GM23338 (cell line): Measurements from ENCODE around the gene TEDC2. TPM values are rescaled to one million over a fixed set of nuclear protein-coding genes. Genes with fewer than 3 reads are reported as not detected.

Experiments used
- ATAC-seq: fragments of 200-7000 bp; cut with Tn5 transposase; 3 replicates; pipeline ENCODE4 v1.9.1; 2020
- DNase-seq: peaks from one replicate; pipeline ENCODE4 v3.0.0-alpha.2; 2015; ENCODE audit warnings: low spot score
- H2AFZ ChIP-seq: fragments of 200-600 bp; sonication (generic); 2 replicates; pipeline ENCODE4 v1.8.0; 2016; ENCODE audit warnings: antibody characterized with exemption, mild to moderate bottlenecking, moderate library complexity
- H3F3A ChIP-seq: fragments of 200-600 bp; sonication (generic); replicated peaks from 2 replicates; pipeline ENCODE4 v1.8.0; 2017; ENCODE audit warnings: antibody characterized with exemption, mixed run types, low read depth
- H3K27ac ChIP-seq: fragments of 200-600 bp; sonication (generic); 2 replicates; pipeline ENCODE4 v1.6.1; 2016; ENCODE audit warnings: low read depth
- H3K27me3 ChIP-seq: fragments of 200-600 bp; sonication (generic); 2 replicates; pipeline ENCODE4 v1.8.0; 2016; ENCODE audit warnings: mild to moderate bottlenecking, mixed run types, moderate library complexity; ENCODE audit not compliant: insufficient read depth
- H3K36me3 ChIP-seq: fragments of 200-600 bp; sonication (generic); 2 replicates; pipeline ENCODE4 v1.8.0; 2016; ENCODE audit warnings: mild to moderate bottlenecking; ENCODE audit not compliant: insufficient read depth
- H3K4me1 ChIP-seq: fragments of 200-600 bp; sonication (generic); 2 replicates; pipeline ENCODE4 v1.8.0; 2016; ENCODE audit warnings: mild to moderate bottlenecking, moderate library complexity; ENCODE audit not compliant: insufficient read depth
- H3K4me2 ChIP-seq: fragments of 200-600 bp; sonication (generic); 2 replicates; pipeline ENCODE4 v1.7.1; 2017; ENCODE audit warnings: mixed run types
- H3K4me3 ChIP-seq: fragments of 200-600 bp; sonication (generic); 2 replicates; pipeline ENCODE4 v1.6.1; 2016; ENCODE audit warnings: mixed run types
- H3K79me2 ChIP-seq: fragments of 200-600 bp; sonication (generic); replicated peaks from 2 replicates; pipeline ENCODE4 v1.8.0; 2017; ENCODE audit warnings: mild to moderate bottlenecking; ENCODE audit not compliant: insufficient read depth
- H3K9me2 ChIP-seq: fragments of 200-600 bp; sonication (generic); 2 replicates; pipeline ENCODE4 v1.8.0; 2017; ENCODE audit not compliant: insufficient read depth
- H4K20me1 ChIP-seq: fragments of 200-600 bp; sonication (generic); replicated peaks from 2 replicates; pipeline ENCODE4 v1.8.0; 2017; ENCODE audit warnings: mild to moderate bottlenecking; ENCODE audit not compliant: insufficient read depth
- H3K27ac Mint-ChIP-seq: 2 replicates; pipeline ENCODE4 v1.8.0; 2020; ENCODE audit warnings: inconsistent platforms, mild to moderate bottlenecking, moderate library complexity, mixed read lengths
- H3K27me3 Mint-ChIP-seq: 3 replicates; pipeline ENCODE4 v1.8.0; 2022; ENCODE audit warnings: low read depth, mild to moderate bottlenecking, moderate library complexity, mixed read lengths, inconsistent platforms; ENCODE audit not compliant: insufficient read depth, poor library complexity
- H3K36me3 Mint-ChIP-seq: 3 replicates; pipeline ENCODE4 v1.8.0; 2021; ENCODE audit warnings: low read depth, mild to moderate bottlenecking, inconsistent platforms, moderate library complexity, mixed read lengths
- H3K4me1 Mint-ChIP-seq: 3 replicates; pipeline ENCODE4 v1.8.0; 2020; ENCODE audit warnings: mild to moderate bottlenecking, inconsistent platforms, mixed read lengths
- H3K4me3 Mint-ChIP-seq: 3 replicates; pipeline ENCODE4 v1.8.0; 2021; ENCODE audit warnings: moderate library complexity, mild to moderate bottlenecking, inconsistent platforms, mixed read lengths
- H3K9me3 Mint-ChIP-seq: 3 replicates; pipeline ENCODE4 v1.8.0; 2020; ENCODE audit warnings: moderate library complexity, mild to moderate bottlenecking, inconsistent platforms, mixed read lengths
- CREB1 ChIP-seq: fragments of 250-450 bp; sonication (Bioruptor Pico); IDR thresholded peaks from 2 replicates; pipeline ENCODE4 v1.5.0; 2020; ENCODE audit warnings: low read depth, mild to moderate bottlenecking, moderate library complexity
- EZH2 ChIP-seq: fragments of 200-600 bp; sonication (generic); IDR thresholded peaks from one replicate; pipeline ENCODE4 v1.8.0; 2017; ENCODE audit warnings: antibody characterized with exemption, mild to moderate bottlenecking, low read depth; ENCODE audit not compliant: unreplicated experiment
- EZH2phosphoT487 ChIP-seq: fragments of 200-600 bp; sonication (generic); IDR thresholded peaks from one replicate; pipeline ENCODE4 v1.8.1; 2018; ENCODE audit warnings: antibody characterized with exemption; ENCODE audit not compliant: unreplicated experiment
- NANOG ChIP-seq: IDR thresholded peaks from 2 replicates; pipeline ENCODE4 v1.6.1; 2016; ENCODE audit warnings: antibody characterized with exemption, borderline replicate concordance
- ZNF331 ChIP-seq: fragments of 250-450 bp; sonication (Bioruptor Pico); IDR thresholded peaks from 2 replicates; pipeline ENCODE4 v1.5.0; 2020; ENCODE audit warnings: low read depth, mild to moderate bottlenecking, moderate library complexity
- polyA plus RNA-seq: library from polyadenylated mRNA; unstranded; fragments of >200 nt; fragmentation: Nextera tagmentation; extraction: Ambion mirVana; gene quantifications from 2 replicates; pipeline ENCODE4 v1.2.1, GENCODE V29; 2016
- total RNA-seq: library from RNA; depleted of rRNA; stranded (reverse); fragments of >200 nt; shearing (Covaris generic); gene quantifications from 2 replicates; pipeline ENCODE4 v1.2.3, GENCODE V29; 2014
- TF ChIP-seq, protein P1 (sequence below), 2 experiments: fragments of 200-600 bp in 1 of 2; sonication (generic) in 1 of 2; conservative IDR thresholded peaks; 2 replicates each; pipeline versions ENCODE4 v1.5.1 to v1.6.1; 2016 to 2017; ENCODE audit warnings: antibody characterized with exemption in 2 of 2, low read depth in 2 of 2, mild to moderate bottlenecking in 2 of 2, moderate library complexity in 1 of 2
- TF ChIP-seq, protein P2 (sequence below): IDR thresholded peaks from one replicate; pipeline ENCODE4 v1.6.1; 2018; ENCODE audit warnings: antibody characterized with exemption; ENCODE audit not compliant: unreplicated experiment
- TF ChIP-seq, protein P3 (sequence below): IDR thresholded peaks from 2 replicates; pipeline ENCODE4 v1.6.1; 2016; ENCODE audit warnings: antibody characterized with exemption

TEDC2 gene
- total and polyA plus RNA-seq, 2 experiments from 2014 or later = 50.6 to 98.9 TPM

DNA sequence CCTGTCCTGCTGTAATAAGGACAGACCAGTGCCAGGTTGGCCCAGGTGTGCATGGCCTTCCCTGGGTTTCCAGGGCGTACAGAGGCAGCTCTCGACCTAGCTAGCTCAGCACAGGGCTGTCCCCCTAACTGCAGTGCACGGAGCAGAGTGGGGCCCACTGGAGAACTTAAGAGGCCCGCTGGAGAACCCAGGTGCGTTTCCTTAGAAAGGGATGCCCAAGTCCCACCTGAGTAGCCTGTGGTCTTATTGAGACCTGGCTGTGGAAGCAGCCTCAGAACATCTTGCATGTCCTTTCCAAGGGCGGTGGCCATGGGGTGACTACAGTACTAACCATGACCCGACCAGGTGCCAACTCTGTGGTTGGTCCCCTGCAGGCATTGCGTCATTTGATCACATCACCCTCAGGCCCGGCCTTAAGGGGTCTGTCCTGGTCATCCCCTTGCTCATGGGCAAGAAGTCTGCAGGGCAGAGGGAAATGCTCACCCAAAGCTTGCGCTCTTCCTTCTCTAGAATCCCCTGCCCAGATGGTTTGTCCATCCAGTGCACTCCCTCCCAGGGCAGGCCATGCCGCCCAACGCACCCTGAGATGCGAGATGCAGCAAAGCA lies 34.0 kb upstream of the TEDC2 start:
- DNase-seq = no peak
- Histone ChIP-seq H3K27me3 (no peaks in the 10 kb centered on the region), H3F3A (0 out of 2 replicates have a peak, but pooled peaks cover 10% of the 10 kb centered on the region), H4K20me1 (peaks cover 12% of the 10 kb centered on the region), H3K4me2 (no peak overlapping the region), H3K79me2 (peaks cover 14% of the 10 kb centered on the region), H3K9me2 (no peaks in the 10 kb centered on the region), H3K36me3 (peaks cover under 1% of the 10 kb centered on the region), H3K4me3 (no peak overlapping the region), H2AFZ (no peak overlapping the region), H3K4me1 (peaks cover 9% of the 10 kb centered on the region; the same call in 1 of the 2 replicates), H3K27ac (no peak overlapping the region)
- H3K9me3 Mint-ChIP-seq = no peaks in the 10 kb centered on the region; the same call in 2 of the 3 replicates
- H3K27ac Mint-ChIP-seq = no peak overlapping the region
- H3K36me3 Mint-ChIP-seq = peaks cover 14% of the 10 kb centered on the region
- TF ChIP-seq CREB1 (CRISPR knock-in tag) = no peak
- H3K4me1 Mint-ChIP-seq = peaks cover 21% of the 10 kb centered on the region
- no peak overlapping the region for H3K4me3 Mint-ChIP-seq
- peaks cover 21% of the 10 kb centered on the region for H3K27me3 Mint-ChIP-seq
- no peak for ATAC-seq

DNA sequence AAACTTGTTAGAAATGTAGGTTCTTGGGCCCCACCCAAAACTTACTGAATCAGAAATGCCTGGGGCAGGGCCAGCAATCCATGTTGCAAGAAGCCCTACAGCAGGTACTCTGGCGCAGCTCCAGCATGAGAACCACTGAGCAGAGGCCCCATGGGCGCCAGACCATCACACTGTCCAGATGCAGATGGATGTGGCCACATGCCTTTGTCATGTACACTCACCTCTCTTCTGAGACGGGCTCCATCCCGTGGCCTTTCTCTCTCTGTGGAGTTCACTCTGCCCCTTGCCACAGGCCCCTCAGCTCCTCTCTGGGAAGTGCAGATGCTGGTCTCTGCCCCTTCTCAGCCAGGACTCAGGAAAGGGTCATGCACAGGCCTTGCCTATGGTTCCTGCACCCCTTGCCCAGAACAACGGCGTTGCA lies 33.0 kb upstream of the TEDC2 start:
- no peak overlapping the region for H2AFZ ChIP-seq
- DNase-seq (no peak), ATAC-seq (no peak)
- 0 out of 2 replicates have a peak, but pooled peaks cover 14% of the 10 kb centered on the region for H3F3A ChIP-seq
- no peak for TF ChIP-seq ZNF331 (CRISPR knock-in tag)
- TF ChIP-seq, protein P1, sequence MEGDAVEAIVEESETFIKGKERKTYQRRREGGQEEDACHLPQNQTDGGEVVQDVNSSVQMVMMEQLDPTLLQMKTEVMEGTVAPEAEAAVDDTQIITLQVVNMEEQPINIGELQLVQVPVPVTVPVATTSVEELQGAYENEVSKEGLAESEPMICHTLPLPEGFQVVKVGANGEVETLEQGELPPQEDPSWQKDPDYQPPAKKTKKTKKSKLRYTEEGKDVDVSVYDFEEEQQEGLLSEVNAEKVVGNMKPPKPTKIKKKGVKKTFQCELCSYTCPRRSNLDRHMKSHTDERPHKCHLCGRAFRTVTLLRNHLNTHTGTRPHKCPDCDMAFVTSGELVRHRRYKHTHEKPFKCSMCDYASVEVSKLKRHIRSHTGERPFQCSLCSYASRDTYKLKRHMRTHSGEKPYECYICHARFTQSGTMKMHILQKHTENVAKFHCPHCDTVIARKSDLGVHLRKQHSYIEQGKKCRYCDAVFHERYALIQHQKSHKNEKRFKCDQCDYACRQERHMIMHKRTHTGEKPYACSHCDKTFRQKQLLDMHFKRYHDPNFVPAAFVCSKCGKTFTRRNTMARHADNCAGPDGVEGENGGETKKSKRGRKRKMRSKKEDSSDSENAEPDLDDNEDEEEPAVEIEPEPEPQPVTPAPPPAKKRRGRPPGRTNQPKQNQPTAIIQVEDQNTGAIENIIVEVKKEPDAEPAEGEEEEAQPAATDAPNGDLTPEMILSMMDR (conservative IDR thresholded peaks at IDR 0.05; ENCODE audit: low read depth in 2 of 2) = no peak
- TF ChIP-seq EZH2 = no peak
- TF ChIP-seq, protein P2, sequence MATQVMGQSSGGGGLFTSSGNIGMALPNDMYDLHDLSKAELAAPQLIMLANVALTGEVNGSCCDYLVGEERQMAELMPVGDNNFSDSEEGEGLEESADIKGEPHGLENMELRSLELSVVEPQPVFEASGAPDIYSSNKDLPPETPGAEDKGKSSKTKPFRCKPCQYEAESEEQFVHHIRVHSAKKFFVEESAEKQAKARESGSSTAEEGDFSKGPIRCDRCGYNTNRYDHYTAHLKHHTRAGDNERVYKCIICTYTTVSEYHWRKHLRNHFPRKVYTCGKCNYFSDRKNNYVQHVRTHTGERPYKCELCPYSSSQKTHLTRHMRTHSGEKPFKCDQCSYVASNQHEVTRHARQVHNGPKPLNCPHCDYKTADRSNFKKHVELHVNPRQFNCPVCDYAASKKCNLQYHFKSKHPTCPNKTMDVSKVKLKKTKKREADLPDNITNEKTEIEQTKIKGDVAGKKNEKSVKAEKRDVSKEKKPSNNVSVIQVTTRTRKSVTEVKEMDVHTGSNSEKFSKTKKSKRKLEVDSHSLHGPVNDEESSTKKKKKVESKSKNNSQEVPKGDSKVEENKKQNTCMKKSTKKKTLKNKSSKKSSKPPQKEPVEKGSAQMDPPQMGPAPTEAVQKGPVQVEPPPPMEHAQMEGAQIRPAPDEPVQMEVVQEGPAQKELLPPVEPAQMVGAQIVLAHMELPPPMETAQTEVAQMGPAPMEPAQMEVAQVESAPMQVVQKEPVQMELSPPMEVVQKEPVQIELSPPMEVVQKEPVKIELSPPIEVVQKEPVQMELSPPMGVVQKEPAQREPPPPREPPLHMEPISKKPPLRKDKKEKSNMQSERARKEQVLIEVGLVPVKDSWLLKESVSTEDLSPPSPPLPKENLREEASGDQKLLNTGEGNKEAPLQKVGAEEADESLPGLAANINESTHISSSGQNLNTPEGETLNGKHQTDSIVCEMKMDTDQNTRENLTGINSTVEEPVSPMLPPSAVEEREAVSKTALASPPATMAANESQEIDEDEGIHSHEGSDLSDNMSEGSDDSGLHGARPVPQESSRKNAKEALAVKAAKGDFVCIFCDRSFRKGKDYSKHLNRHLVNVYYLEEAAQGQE = no peak
- no peak for TF ChIP-seq NANOG
- TF ChIP-seq, protein P3, sequence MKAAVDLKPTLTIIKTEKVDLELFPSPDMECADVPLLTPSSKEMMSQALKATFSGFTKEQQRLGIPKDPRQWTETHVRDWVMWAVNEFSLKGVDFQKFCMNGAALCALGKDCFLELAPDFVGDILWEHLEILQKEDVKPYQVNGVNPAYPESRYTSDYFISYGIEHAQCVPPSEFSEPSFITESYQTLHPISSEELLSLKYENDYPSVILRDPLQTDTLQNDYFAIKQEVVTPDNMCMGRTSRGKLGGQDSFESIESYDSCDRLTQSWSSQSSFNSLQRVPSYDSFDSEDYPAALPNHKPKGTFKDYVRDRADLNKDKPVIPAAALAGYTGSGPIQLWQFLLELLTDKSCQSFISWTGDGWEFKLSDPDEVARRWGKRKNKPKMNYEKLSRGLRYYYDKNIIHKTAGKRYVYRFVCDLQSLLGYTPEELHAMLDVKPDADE = no peak
- TF ChIP-seq EZH2phosphoT487 = no peak
- H3K27ac ChIP-seq = no peak overlapping the region
- Mint-ChIP-seq H3K36me3 (peaks cover 19% of the 10 kb centered on the region), H3K27me3 (peaks cover 21% of the 10 kb centered on the region), H3K27ac (no peak overlapping the region), H3K4me3 (no peak overlapping the region), H3K9me3 (no peaks in the 10 kb centered on the region; the same call in 2 of the 3 replicates), H3K4me1 (peaks cover 21% of the 10 kb centered on the region)
- H3K4me2 ChIP-seq = no peak overlapping the region
- H3K79me2 ChIP-seq = peaks cover 22% of the 10 kb centered on the region
- H3K4me1 ChIP-seq = peaks cover 11% of the 10 kb centered on the region; the same call in 1 of the 2 replicates
- H3K36me3 ChIP-seq = peaks cover 11% of the 10 kb centered on the region
- no peaks in the 10 kb centered on the region for H3K9me2 ChIP-seq
- no peaks in the 10 kb centered on the region for H3K27me3 ChIP-seq
- H3K4me3 ChIP-seq = no peak overlapping the region
- H4K20me1 ChIP-seq = peaks cover 15% of the 10 kb centered on the region
